Measurements from ENCODE around the gene SEMA4B. TPM values are rescaled to one million over a fixed set of nuclear protein-coding genes. Genes with fewer than 3 reads are reported as not detected.

The SEMA4B gene
- total RNA-seq, 1 experiment from 2014 or later = 38.6 TPM

DNA sequence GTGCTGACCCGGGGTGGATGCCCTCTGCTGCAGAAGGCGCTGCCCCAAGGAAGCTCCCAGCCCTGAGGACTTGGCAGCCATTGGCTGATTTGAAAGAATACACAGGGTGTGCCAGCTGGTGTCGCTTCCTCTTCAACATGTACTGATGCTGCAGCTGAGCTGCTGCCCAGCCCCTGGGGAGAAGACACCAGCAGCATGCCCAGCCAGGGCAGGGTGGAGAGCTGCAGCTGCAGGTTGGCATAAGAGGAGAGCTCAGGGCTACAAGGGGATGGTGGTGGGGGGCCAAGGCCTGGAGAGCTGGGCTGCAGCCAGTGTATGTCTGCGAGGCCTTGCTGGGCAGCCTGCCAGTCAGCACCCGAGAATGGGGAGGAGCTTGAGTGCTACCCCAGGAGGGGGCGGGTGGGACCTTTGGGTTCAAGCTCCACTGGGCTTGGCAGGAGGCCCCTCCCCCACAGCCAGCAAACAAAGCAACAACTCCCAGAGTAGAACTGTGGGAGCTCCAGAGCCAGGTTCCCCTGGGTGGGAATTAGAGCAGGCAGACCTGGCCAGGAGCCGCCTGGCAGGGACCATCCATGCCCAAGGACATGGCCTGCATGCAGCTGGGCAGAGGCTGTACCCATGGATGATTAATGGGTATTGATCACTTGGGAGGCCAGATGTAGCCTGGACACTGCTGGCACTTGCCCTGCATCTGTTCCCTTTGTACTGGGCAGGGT lies 9.2 kb upstream of the SEMA4B start:
- TF ChIP-seq, protein P1, sequence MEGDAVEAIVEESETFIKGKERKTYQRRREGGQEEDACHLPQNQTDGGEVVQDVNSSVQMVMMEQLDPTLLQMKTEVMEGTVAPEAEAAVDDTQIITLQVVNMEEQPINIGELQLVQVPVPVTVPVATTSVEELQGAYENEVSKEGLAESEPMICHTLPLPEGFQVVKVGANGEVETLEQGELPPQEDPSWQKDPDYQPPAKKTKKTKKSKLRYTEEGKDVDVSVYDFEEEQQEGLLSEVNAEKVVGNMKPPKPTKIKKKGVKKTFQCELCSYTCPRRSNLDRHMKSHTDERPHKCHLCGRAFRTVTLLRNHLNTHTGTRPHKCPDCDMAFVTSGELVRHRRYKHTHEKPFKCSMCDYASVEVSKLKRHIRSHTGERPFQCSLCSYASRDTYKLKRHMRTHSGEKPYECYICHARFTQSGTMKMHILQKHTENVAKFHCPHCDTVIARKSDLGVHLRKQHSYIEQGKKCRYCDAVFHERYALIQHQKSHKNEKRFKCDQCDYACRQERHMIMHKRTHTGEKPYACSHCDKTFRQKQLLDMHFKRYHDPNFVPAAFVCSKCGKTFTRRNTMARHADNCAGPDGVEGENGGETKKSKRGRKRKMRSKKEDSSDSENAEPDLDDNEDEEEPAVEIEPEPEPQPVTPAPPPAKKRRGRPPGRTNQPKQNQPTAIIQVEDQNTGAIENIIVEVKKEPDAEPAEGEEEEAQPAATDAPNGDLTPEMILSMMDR (IDR thresholded peaks at IDR 0.05; ENCODE audit: unreplicated experiment) = no peak
- DNase-seq (ENCODE audit: unreplicated experiment) = peak; percentile 92
- H3K36me3 Mint-ChIP-seq (ENCODE audit: insufficient read depth, unreplicated experiment) = peaks cover 45% of the 10 kb centered on the region
- ChIA-PET CTCF (interaction anchor here (0.5 to 5.3 kb wide), 11 partner anchors 8 to 279 kb away, joined by 3 to 43 read pairs (median 6); partner anchors contain the start of genes ARPIN, CIB1 and SEMA4B), POLR2A (interaction anchor here (0.7 to 5.7 kb wide), 14 partner anchors 8 to 298 kb away, joined by 3 to 99 read pairs (median 6); partner anchors contain the start of genes CIB1, GDPGP1, NGRN and SEMA4B)
- peaks cover 31% of the 10 kb centered on the region for H3K4me1 Mint-ChIP-seq (ENCODE audit: insufficient read depth, unreplicated experiment)
- intact Hi-C loops (cut with micrococcal nuclease) = no loop called here
- peak overlapping the region; percentile 58 for H3K4me3 Mint-ChIP-seq (ENCODE audit: unreplicated experiment)
- no peaks in the 10 kb centered on the region for H3K9me3 Mint-ChIP-seq (ENCODE audit: unreplicated experiment)
- no peaks in the 10 kb centered on the region for H3K27me3 Mint-ChIP-seq (ENCODE audit: insufficient read depth, unreplicated experiment)
- no TSS peak for BruUV-seq (replicated peaks)
- H3K27ac Mint-ChIP-seq (ENCODE audit: low read depth, unreplicated experiment) = peak overlapping the region; percentile 88

DNA sequence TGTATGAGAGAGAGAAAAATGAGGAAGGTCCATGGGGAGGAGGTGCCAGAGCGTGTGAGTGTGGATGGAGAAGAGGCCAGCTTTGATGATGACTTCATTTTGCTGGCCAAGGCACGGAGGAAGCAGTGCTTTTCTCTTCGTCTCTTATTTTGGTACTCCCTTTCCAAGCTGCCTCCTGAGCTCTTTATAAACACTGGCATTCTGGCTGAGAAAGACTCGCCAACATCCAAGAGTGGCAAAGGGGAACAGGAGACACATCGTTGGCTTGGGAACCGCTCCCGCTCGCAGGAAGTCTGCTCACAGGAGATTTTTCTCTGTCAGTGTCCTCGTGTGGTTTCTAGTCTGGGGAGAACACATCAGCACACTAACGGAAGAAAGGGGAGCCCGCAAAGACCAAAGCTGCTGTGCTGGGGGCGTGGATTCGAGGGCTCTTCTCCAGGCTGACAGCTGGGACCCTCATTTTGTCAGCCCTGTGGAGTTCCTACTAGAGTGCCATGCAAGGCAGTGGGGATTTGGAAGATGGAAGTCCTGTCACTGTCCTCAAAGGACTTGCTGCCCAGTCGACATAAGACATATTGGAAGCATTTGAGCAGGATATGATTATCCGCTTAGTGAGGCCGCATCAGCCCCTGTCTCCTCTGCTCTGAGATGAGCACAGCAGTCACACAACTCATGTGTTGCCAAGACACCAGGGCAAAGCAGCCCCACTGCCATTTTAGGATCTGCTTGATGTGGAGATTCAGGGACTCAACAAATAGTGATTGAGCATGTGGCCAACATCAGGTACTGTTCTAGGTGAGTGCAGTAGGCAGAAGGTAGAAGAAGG lies 8.0 kb upstream of the SEMA4B start:
- H3K27me3 Mint-ChIP-seq (ENCODE audit: insufficient read depth, unreplicated experiment) = no peaks in the 10 kb centered on the region
- TF ChIP-seq, protein P1 (IDR thresholded peaks at IDR 0.05; ENCODE audit: unreplicated experiment) = no peak
- DNase-seq (ENCODE audit: unreplicated experiment) = no peak
- no peak overlapping the region for H3K27ac Mint-ChIP-seq (ENCODE audit: low read depth, unreplicated experiment)
- ChIA-PET CTCF (interaction anchor here (0.7 to 5.3 kb wide), 5 partner anchors 21 to 122 kb away, joined by 3 to 43 read pairs (median 5); no protein-coding TSS in a partner anchor), POLR2A (interaction anchor here (1.6 to 5.7 kb wide), 6 partner anchors 8 to 73 kb away, joined by 5 to 99 read pairs (median 60); partner anchors contain the start of genes CIB1, GDPGP1, NGRN and SEMA4B)
- peaks cover 26% of the 10 kb centered on the region for H3K4me1 Mint-ChIP-seq (ENCODE audit: insufficient read depth, unreplicated experiment)
- H3K9me3 Mint-ChIP-seq (ENCODE audit: unreplicated experiment) = no peaks in the 10 kb centered on the region
- BruUV-seq (replicated peaks) = no TSS peak
- peak overlapping the region; percentile 58 for H3K4me3 Mint-ChIP-seq (ENCODE audit: unreplicated experiment)
- intact Hi-C loops (cut with micrococcal nuclease) = no loop called here
- H3K36me3 Mint-ChIP-seq (ENCODE audit: insufficient read depth, unreplicated experiment) = peaks cover 51% of the 10 kb centered on the region

DNA sequence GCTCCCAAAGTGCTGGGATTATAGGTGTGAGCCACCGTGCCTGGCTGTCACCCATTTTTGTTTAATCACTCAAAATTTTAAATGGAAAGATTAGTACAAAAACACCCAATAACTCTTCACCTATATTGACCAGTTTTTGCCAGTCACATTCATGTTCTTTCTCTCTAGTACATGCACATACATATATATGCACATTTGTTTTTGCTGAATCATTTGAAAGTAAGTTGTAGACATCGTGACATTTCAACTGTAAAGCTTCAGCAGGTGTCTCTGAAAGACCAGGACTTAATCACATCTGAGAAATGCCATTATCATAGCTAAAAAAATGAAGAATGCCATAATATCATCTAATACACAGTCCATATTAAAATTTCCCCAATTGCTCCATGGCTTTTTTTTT lies 6.5 kb upstream of the SEMA4B start:
- H3K4me1 Mint-ChIP-seq (ENCODE audit: insufficient read depth, unreplicated experiment) = peaks cover 38% of the 10 kb centered on the region
- TF ChIP-seq, protein P1 (IDR thresholded peaks at IDR 0.05; ENCODE audit: unreplicated experiment) = no peak
- DNase-seq (ENCODE audit: unreplicated experiment) = no peak
- ChIA-PET POLR2A (interaction anchor here (0.8 to 2.2 kb wide), 4 partner anchors 11 to 39 kb away, joined by 3 to 6 read pairs (median 4); partner anchors contain the start of genes CIB1 and GDPGP1), CTCF (interaction anchor here (1.1 to 5.3 kb wide), 2 partner anchors 9 to 20 kb away, joined by 4 to 40 read pairs; no protein-coding TSS in a partner anchor)
- no peak overlapping the region for H3K4me3 Mint-ChIP-seq (ENCODE audit: unreplicated experiment)
- H3K36me3 Mint-ChIP-seq (ENCODE audit: insufficient read depth, unreplicated experiment) = peaks cover 51% of the 10 kb centered on the region
- no TSS peak for BruUV-seq (replicated peaks)
- H3K27ac Mint-ChIP-seq (ENCODE audit: low read depth, unreplicated experiment) = no peak overlapping the region
- H3K27me3 Mint-ChIP-seq (ENCODE audit: insufficient read depth, unreplicated experiment) = no peaks in the 10 kb centered on the region
- intact Hi-C loops (cut with micrococcal nuclease) = no loop called here
- H3K9me3 Mint-ChIP-seq (ENCODE audit: unreplicated experiment) = no peaks in the 10 kb centered on the region

All from MCF 10A (cell line).